NCI-H510A (cell line): ENCODE results near the gene SF3B2.
"Not testable (repeated sequence)": the region's sequence is repeated elsewhere in the genome, so short reads cannot be mapped to it uniquely, and the experiment has no call there.

Source experiments
- DNase-seq: peaks from one replicate; lab custom pipeline; 2025; lab: John Stamatoyannopoulos, UW

SF3B2 gene

GRCh38 chr11:66051766-66052663, at the start of gene SF3B2:
Gene SF3B2 (plus strand): TSS chr11:66052364. CDS start chr11:66052385, 21 bp downstream.
- peak; percentile 96 for DNase-seq

- DNase-seq = no peak
Measured at GRCh38 chr11:66002648-66003225, 49.4 kb upstream of the SF3B2 start.

GRCh38 chr11:66003291-66003690, 48.9 kb upstream of the SF3B2 start:
- DNase-seq = no peak

GRCh38 chr11:66004186-66004585, 48.0 kb upstream of the SF3B2 start:
- DNase-seq = no peak

GRCh38 chr11:66006134-66006890, 45.9 kb upstream of the SF3B2 start:
- DNase-seq = no peak

- no peak for DNase-seq
Measured at GRCh38 chr11:66006891-66007176, 45.3 kb upstream of the SF3B2 start.

GRCh38 chr11:66007201-66007634, 44.9 kb upstream of the SF3B2 start:
- DNase-seq = no peak

GRCh38 chr11:66008095-66008467, 44.1 kb upstream of the SF3B2 start:
- DNase-seq = no peak

GRCh38 chr11:66008468-66009101, 43.6 kb upstream of the SF3B2 start:
- DNase-seq = no peak

GRCh38 chr11:66010036-66010435, 42.1 kb upstream of the SF3B2 start:
- not testable (repeated sequence) for DNase-seq

GRCh38 chr11:66011239-66011784, 40.9 kb upstream of the SF3B2 start:
- DNase-seq = no peak

- DNase-seq = no peak
Measured at GRCh38 chr11:66011785-66012303, 40.3 kb upstream of the SF3B2 start, which contains the start of gene CST6. Gene CST6 (plus strand): TSS chr11:66012008. CDS start chr11:66012045, 37 bp downstream.

GRCh38 chr11:66012371-66012945, 39.7 kb upstream of the SF3B2 start:
- no peak for DNase-seq

GRCh38 chr11:66012946-66013761, 39.0 kb upstream of the SF3B2 start:
- no peak for DNase-seq

GRCh38 chr11:66013762-66014100, 38.4 kb upstream of the SF3B2 start:
- DNase-seq = no peak

GRCh38 chr11:66014804-66015453, 37.2 kb upstream of the SF3B2 start:
- DNase-seq = no peak

GRCh38 chr11:66015454-66015881, 36.7 kb upstream of the SF3B2 start:
- DNase-seq = no peak

GRCh38 chr11:66015936-66016792, 36.0 kb upstream of the SF3B2 start:
- DNase-seq = no peak

GRCh38 chr11:66016793-66017177, 35.4 kb upstream of the SF3B2 start:
- no peak for DNase-seq
